ENCODE results near the gene DDC.
A peak's percentile ranks its signal among the peaks of the same experiment; 100 is the strongest.

DDC gene

GRCh38 chr7:50418086-50418515, 147.1 kb downstream of the DDC start:
- H3K4me3 ChIP-seq (ENCODE audit: low read depth, low read length): no peak overlapping the region
- peak; percentile 97 for TF ChIP-seq CTCF (conservative IDR thresholded peaks at IDR 0.05; ENCODE audit: low read depth, low read length)
- DNase-seq (ENCODE audit: low read depth): peak; percentile 91

DNA sequence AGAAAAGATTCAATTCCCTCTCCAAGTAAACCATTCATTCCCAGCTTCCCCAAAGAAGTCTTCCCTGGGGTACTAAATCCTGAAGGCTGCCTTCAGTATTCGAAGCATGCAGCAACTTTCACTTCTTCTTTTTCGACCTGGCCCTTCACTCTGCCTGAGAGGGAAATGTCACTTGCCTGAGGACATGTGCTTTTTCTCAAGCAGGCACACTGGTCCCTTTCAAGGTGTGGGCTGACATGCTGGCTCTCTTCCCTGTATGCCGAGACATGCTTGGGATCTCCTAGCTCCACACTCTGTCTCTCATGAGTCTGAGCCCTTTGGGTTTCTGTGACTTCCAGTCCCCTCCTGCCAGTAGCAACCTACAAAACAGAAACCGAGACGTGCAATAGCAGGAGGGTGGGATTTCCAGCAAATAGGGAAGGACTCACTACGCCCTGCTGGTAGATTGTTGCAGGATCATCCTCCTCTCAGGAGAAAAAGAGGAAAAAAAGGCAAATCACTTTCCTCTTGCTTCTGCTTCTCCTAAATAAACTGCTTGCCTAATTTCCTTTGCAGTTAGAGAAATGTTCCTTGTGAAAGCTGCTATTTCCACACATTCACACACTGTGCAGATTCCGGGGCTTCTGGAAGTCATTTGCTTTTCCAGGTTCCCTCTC, 148.6 kb downstream of the DDC start:
- no peak for TF ChIP-seq CTCF (conservative IDR thresholded peaks at IDR 0.05; ENCODE audit: low read depth, low read length)
- DNase-seq (ENCODE audit: low read depth): peak; percentile 7

GRCh38 chr7:50415844-50416364, 149.3 kb downstream of the DDC start:
- TF ChIP-seq CTCF (conservative IDR thresholded peaks at IDR 0.05; ENCODE audit: low read depth, low read length): no peak
- no peak for DNase-seq (ENCODE audit: low read depth)
- no peak overlapping the region for H3K4me3 ChIP-seq (ENCODE audit: low read depth, low read length)

More for the DNA sequence above, 148.6 kb downstream of the DDC start:
- H3K4me3 ChIP-seq (ENCODE audit: low read depth, low read length): no peak overlapping the region

DNA sequence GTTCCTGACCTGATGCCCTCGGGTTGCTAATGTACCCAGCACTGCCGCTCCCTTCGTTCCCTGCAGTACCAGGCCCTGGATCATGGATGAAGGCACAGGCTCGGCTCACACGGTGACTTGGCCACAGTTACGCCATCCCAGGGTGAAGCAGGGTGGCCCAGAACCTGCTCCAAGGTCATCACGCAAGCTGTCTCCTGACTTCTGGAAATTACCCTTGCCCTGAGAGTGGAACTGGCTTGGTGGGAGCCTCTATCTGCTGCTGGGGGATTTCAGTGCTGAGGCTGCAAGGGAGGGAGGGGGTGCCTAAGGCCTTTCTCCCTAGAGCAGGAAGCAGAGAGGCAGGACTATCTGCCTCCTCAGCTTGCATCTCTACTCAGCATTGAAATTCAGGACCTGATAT, 151.6 kb downstream of the DDC start:
- no peak for TF ChIP-seq CTCF (conservative IDR thresholded peaks at IDR 0.05; ENCODE audit: low read depth, low read length)
- H3K4me3 ChIP-seq (ENCODE audit: low read depth, low read length): no peak overlapping the region
- DNase-seq (ENCODE audit: low read depth): no peak

DNA sequence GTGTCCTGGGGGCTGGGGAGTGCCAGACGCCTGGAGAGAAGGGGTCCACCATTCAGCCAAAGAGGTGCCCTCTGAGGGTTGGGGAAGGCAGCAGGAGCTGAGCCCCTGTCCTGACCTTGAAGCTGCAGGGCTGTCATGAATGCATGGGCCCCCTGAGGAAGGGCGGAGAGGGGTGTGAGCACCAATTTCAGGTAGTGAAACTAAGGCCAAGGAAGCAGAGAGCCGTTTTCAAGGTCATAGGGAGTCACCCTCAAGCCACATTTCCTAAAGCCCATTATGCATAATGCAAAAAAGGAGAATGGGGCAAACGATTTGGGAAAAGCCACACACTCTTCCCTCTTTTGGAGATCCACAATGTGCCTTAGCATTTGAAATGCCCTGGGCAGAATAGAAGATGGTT, 152.2 kb downstream of the DDC start:
- H3K4me3 ChIP-seq (ENCODE audit: low read depth, low read length): no peak overlapping the region
- TF ChIP-seq CTCF (conservative IDR thresholded peaks at IDR 0.05; ENCODE audit: low read depth, low read length): no peak
- no peak for DNase-seq (ENCODE audit: low read depth)

- no peak for DNase-seq (ENCODE audit: low read depth)
- TF ChIP-seq CTCF (conservative IDR thresholded peaks at IDR 0.05; ENCODE audit: low read depth, low read length): no peak
- no peak overlapping the region for H3K4me3 ChIP-seq (ENCODE audit: low read depth, low read length)
Measured at GRCh38 chr7:50411332-50411731, 153.9 kb downstream of the DDC start.

Data from choroid plexus epithelial cell (primary cell).